T-cell (primary cell): Measurements from ENCODE around the gene THAP4. TPM values are rescaled to one million over a fixed set of nuclear protein-coding genes. Genes with fewer than 3 reads are reported as not detected.

Experiments
- ATAC-seq, 4 experiments: fragments of 200-7000 bp in 3 of 4; fragments of 150-1000 bp in 1 of 4; cut with Tn5 transposase; replicated peaks in 1 of 4; 1 replicate in 3 of 4; 2 replicates in 1 of 4; pipeline ENCODE4 v1.10.0; 2021; ENCODE audit warnings: moderate library complexity in 3 of 4, mild to moderate bottlenecking in 2 of 4, moderate number of reproducible peaks in 1 of 4
- CTCF ChIA-PET, 2 donors: fragments of 300-600 bp; sonication (Branson Sonifier 250); formaldehyde crosslinking; loops; one replicate each; lab custom pipeline; 2022; ENCODE audit warnings: antibody characterized with exemption in 2 of 2; lab: Charles Lee
- POLR2A ChIA-PET, 2 donors: fragments of 300-600 bp; sonication (Branson Sonifier 250); formaldehyde crosslinking; loops; one replicate each; lab custom pipeline; 2022; ENCODE audit warnings: antibody characterized with exemption in 2 of 2; lab: Charles Lee
- DNase-seq, 35 experiments: peaks; one replicate each; pipeline versions ENCODE4 v3.0.0 to v3.0.0-alpha.2; 2013 to 2023
- H3K27ac ChIP-seq: one replicate; pipeline ENCODE4 v1.5.1; 2013; ENCODE audit warnings: low read length
- H3K27me3 ChIP-seq, 2 experiments: replicated peaks in 1 of 2; 1 replicate in 1 of 2; 2 replicates in 1 of 2; pipeline versions ENCODE4 v1.6.1 to v1.7.0; 2013; ENCODE audit warnings: low read length in 1 of 2, mixed read lengths in 1 of 2; ENCODE audit not compliant: control insufficient read depth in 2 of 2, insufficient read depth in 2 of 2; ENCODE audit errors: extremely low read depth in 1 of 2
- H3K36me3 ChIP-seq, 2 donors: 1 replicate in 1 of 2; 2 replicates in 1 of 2; pipeline versions ENCODE4 v1.6.1 to v1.7.0; 2013; ENCODE audit warnings: low read length in 1 of 2; ENCODE audit not compliant: control insufficient read depth in 2 of 2, insufficient read depth in 1 of 2; ENCODE audit errors: extremely low read depth in 1 of 2
- H3K4me1 ChIP-seq, 2 experiments: 1 replicate in 1 of 2; 2 replicates in 1 of 2; pipeline versions ENCODE4 v1.6.1 to v1.7.0; 2013; ENCODE audit warnings: low read length in 2 of 2, mixed read lengths in 1 of 2; ENCODE audit not compliant: insufficient read depth in 2 of 2, control insufficient read depth in 1 of 2; ENCODE audit errors: extremely low read depth in 1 of 2
- H3K4me3 ChIP-seq, 2 donors: 1 replicate in 1 of 2; 2 replicates in 1 of 2; pipeline versions ENCODE4 v1.5.1 to v1.7.0; 2013; ENCODE audit warnings: mild to moderate bottlenecking in 2 of 2, low read length in 1 of 2, moderate library complexity in 1 of 2; ENCODE audit not compliant: control insufficient read depth in 1 of 2; ENCODE audit errors: extremely low read depth in 1 of 2
- H3K9me3 ChIP-seq: 2 replicates; pipeline ENCODE4 v1.7.0; 2013
- H3K27ac Mint-ChIP-seq, 2 donors: one replicate each; pipeline ENCODE4 v1.8.0; 2020 to 2021; ENCODE audit warnings: mild to moderate bottlenecking in 2 of 2, mixed read lengths in 2 of 2
- H3K27me3 Mint-ChIP-seq, 2 donors: one replicate each; pipeline ENCODE4 v1.8.0; 2021 to 2022; ENCODE audit warnings: mixed read lengths in 2 of 2
- H3K36me3 Mint-ChIP-seq: one replicate; pipeline ENCODE4 v1.8.0; 2021; ENCODE audit warnings: mixed read lengths
- H3K4me1 Mint-ChIP-seq, 3 donors: one replicate each; pipeline ENCODE4 v1.8.0; 2020 to 2022; ENCODE audit warnings: mixed read lengths in 3 of 3, mild to moderate bottlenecking in 1 of 3
- H3K4me3 Mint-ChIP-seq, 3 donors: one replicate each; pipeline ENCODE4 v1.8.0; 2020 to 2022; ENCODE audit warnings: mild to moderate bottlenecking in 3 of 3, mixed read lengths in 3 of 3, moderate library complexity in 3 of 3
- H3K9me3 Mint-ChIP-seq, 3 donors: one replicate each; pipeline ENCODE4 v1.8.0; 2020 to 2022; ENCODE audit warnings: mixed read lengths in 3 of 3
- WGBS: methylation state at CpG from one replicate; pipeline ENCODE4 v1.1.5; 2013; ENCODE audit warnings: missing lambda C conversion rate; ENCODE audit not compliant: insufficient coverage; 5-methylcytosine and 5-hydroxymethylcytosine counted together
- total RNA-seq, 35 experiments: library from RNA in 6 of 35; stranded (reverse) in 6 of 35; fragments of 120-200 nt in 1 of 35; gene quantifications; one replicate each; pipeline versions ENCODE4 v1.2.1 to v1.2.4 and lab custom pipeline; 2013 to 2026

The THAP4 gene
- total RNA-seq, 5 donors from 2014 or later (not counting 1 experiment from before 2014, with no cell fraction given), result 27.3 to 34.5 (median 29.7) TPM

DNA sequence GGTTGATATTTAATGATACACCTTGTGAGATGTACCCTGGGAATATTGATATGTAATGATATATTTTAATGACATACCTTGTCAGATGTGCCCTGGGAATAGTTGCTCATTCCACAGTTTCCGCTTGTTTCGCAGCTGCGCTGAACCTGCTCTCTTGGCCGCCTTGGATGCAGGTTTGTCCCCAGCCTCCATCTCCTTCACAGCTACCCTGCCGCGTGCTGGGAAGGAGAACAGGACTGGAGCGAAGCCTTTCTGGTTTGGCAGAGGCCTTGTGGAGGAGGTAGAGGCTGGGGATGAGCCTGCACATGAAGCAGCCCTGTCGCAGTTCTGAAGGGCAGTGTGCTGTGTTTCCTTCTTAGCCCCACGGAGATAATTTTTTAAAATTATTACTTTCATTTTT is 15.2 kb upstream of the THAP4 start:
- no peaks in the 10 kb centered on the region for H3K27me3 Mint-ChIP-seq
- Histone ChIP-seq H3K4me3 (no peak overlapping the region), H3K27ac (no peak overlapping the region), H3K9me3 (no peaks in the 10 kb centered on the region), H3K36me3 (peaks cover 32 to 58% of the 10 kb centered on the region in 2 donors), H3K4me1 (peaks cover 0 to 3% of the 10 kb centered on the region in 2 experiments), H3K27me3 (no peaks in the 10 kb centered on the region)
- ChIA-PET CTCF (no interaction called here), POLR2A (no interaction called here)
- ATAC-seq (no peak), DNase-seq (no peak)
- WGBS, result no CpG with 5 or more reads among the region's 9 CpGs
- H3K9me3 Mint-ChIP-seq, result no peaks in the 10 kb centered on the region
- H3K4me3 Mint-ChIP-seq, result no peak overlapping the region
- peaks cover 9 to 17% (median 15%) of the 10 kb centered on the region in 3 donors for H3K4me1 Mint-ChIP-seq
- peaks cover 28% of the 10 kb centered on the region for H3K36me3 Mint-ChIP-seq
- no peak overlapping the region for H3K27ac Mint-ChIP-seq

DNA sequence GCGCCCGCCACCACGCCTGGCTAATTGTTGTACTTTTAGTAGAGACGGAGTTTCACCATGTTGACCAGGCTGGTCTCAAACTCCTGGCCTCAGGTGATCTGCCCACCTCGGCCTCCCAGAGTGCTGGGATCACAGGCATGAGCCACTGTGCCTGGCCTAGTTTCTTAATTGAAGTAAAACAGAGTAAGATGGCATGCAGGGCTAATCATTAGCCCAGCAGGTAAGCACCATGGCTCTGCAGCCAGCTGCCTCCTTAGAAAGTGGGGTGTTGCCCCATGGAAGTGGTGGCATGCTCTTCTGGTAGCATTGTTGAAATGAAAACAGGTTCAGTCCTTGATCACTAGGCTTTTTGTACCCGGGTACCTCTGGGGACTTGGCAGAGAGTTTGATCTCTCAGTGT is 13.0 kb upstream of the THAP4 start:
- ChIA-PET POLR2A (no interaction called here), CTCF (no interaction called here)
- peaks cover 0 to 3% of the 10 kb centered on the region in 2 experiments for H3K4me1 ChIP-seq
- no peaks in the 10 kb centered on the region for H3K27me3 ChIP-seq
- H3K4me3 ChIP-seq, result no peak overlapping the region
- H3K27ac ChIP-seq, result no peak overlapping the region
- WGBS, result 100% methylated on average over 2 of the region's 6 CpGs
- DNase-seq (no peak), ATAC-seq (no peak)
- peaks cover 23 to 26% (median 25%) of the 10 kb centered on the region in 3 donors for H3K4me1 Mint-ChIP-seq
- no peak overlapping the region for H3K27ac Mint-ChIP-seq
- no peaks in the 10 kb centered on the region for H3K27me3 Mint-ChIP-seq
- H3K36me3 ChIP-seq, result peaks cover 28 to 40% of the 10 kb centered on the region in 2 donors
- no peak overlapping the region for H3K4me3 Mint-ChIP-seq
- peaks cover 14% of the 10 kb centered on the region for H3K36me3 Mint-ChIP-seq
- no peaks in the 10 kb centered on the region for H3K9me3 Mint-ChIP-seq
- no peaks in the 10 kb centered on the region for H3K9me3 ChIP-seq

DNA sequence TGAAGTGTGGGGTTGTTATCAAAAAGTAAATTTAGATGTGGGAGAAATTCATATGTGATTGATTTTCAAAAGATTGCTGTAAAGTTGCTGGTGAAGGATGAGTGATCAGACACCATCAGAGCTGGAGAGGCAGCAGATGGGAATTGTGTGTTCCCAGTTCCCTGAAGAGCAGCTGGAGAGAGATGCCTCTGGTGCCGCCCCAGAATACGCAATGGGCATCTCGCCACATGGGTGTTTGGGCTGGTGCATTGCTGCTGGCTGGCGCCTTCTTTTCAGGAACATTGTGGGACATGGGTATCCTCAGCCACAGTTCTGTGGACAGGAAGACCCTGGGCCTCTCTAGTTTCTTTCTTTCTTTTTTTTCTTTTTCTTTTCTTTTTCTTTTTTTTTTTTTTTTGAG is 12.4 kb upstream of the THAP4 start:
- H3K27ac Mint-ChIP-seq, result no peak overlapping the region

DNA sequence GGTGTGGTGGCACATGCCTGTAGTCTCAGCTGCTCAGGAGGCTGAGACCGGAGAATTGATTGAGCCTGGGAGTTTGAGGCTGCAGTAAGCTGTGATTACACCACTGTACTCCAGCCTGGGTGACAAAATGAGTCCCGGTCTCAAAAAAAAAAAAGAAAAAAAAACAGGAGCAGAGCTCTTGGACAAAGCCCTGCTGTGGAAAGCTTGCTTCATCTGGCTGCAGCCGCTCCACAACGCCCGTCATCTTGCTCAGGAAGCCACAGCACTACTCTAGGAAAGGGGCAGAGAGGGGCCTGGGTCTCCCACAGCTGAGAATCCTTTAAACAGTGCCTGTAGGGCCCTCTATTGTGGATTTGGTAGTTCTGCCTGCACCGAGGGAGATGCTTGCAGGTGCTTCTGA is 11.5 kb upstream of the THAP4 start:
- Mint-ChIP-seq H3K9me3 (no peaks in the 10 kb centered on the region), H3K36me3 (peaks cover 14% of the 10 kb centered on the region), H3K27ac (no peak overlapping the region), H3K27me3 (no peaks in the 10 kb centered on the region), H3K4me1 (peaks cover 27 to 32% (median 32%) of the 10 kb centered on the region in 3 donors), H3K4me3 (no peak overlapping the region)
- POLR2A ChIA-PET, result no interaction called here
- Histone ChIP-seq H3K27ac (no peak overlapping the region), H3K27me3 (no peaks in the 10 kb centered on the region), H3K36me3 (peaks cover 19 to 30% of the 10 kb centered on the region in 2 donors), H3K4me1 (peaks cover 0 to 3% of the 10 kb centered on the region in 2 experiments), H3K9me3 (no peaks in the 10 kb centered on the region), H3K4me3 (no peak overlapping the region)
- no peak for DNase-seq
- CTCF ChIA-PET, result interaction anchor here in 1 of 2 donors (0.7 kb wide), 1 partner anchor 123 kb away, joined by 5 read pairs; no protein-coding TSS in a partner anchor
- 95% methylated on average over 5 of the region's 6 CpGs for WGBS
- ATAC-seq, result no peak

More for the DNA sequence above, 12.4 kb upstream of the THAP4 start:
- no peak for ATAC-seq
- Histone ChIP-seq H3K36me3 (peaks cover 23 to 35% of the 10 kb centered on the region in 2 donors), H3K27ac (no peak overlapping the region), H3K27me3 (no peaks in the 10 kb centered on the region), H3K4me3 (no peak overlapping the region), H3K9me3 (no peaks in the 10 kb centered on the region), H3K4me1 (peaks cover 0 to 3% of the 10 kb centered on the region in 2 experiments)
- peaks cover 14% of the 10 kb centered on the region for H3K36me3 Mint-ChIP-seq
- H3K27me3 Mint-ChIP-seq, result no peaks in the 10 kb centered on the region
- CTCF ChIA-PET, result no interaction called here
- WGBS, result no CpG with 5 or more reads among the region's 4 CpGs
- H3K9me3 Mint-ChIP-seq, result no peaks in the 10 kb centered on the region
- no peak overlapping the region for H3K4me3 Mint-ChIP-seq
- POLR2A ChIA-PET, result no interaction called here
- peaks cover 25 to 30% (median 28%) of the 10 kb centered on the region in 3 donors for H3K4me1 Mint-ChIP-seq
- DNase-seq, result no peak

DNA sequence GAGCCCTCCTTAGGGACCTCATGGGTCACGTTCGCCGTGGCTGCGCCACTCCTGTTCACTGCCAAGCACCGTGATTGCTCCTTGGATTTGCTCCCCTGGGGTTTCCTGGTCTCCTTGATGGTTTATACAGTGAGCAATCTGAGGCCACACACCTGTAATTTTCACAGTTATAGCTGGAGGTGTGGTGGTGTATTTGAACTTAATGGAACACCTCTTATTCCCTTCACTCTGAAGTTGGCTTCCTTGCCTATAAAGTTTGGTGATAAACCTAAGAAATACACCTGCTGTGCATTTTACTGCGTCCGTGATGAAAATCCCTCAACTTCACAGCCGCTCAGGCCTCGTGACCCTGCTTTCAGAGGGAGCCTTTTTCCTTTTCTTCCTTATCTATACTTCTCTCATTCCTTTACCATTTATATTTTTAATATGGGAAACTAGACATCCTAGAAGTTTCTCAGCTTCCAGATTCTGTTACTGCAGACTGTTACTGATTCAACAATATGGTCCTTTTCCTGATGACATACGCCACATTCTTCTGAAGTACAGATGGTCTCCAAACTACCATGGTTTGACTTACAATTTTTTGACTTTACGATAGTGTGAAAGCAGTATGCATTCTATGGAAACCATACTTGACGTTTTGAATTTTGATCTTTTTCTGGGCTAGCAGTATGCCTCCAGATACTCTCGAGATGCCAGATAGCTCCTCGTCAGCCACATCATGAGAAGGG is 9.1 kb upstream of the THAP4 start:
- Histone ChIP-seq H3K9me3 (no peaks in the 10 kb centered on the region), H3K36me3 (peaks cover 7 to 8% of the 10 kb centered on the region in 2 donors), H3K4me1 (peaks cover 0 to 3% of the 10 kb centered on the region in 2 experiments), H3K4me3 (no peak overlapping the region), H3K27ac (no peak overlapping the region), H3K27me3 (no peaks in the 10 kb centered on the region)
- CTCF ChIA-PET, result no interaction called here
- ATAC-seq, result no peak
- 98% methylated on average over 13 of the region's 14 CpGs for WGBS
- no peak overlapping the region for H3K4me3 Mint-ChIP-seq
- H3K27ac Mint-ChIP-seq, result no peak overlapping the region
- H3K4me1 Mint-ChIP-seq, result peaks cover 42 to 47% (median 45%) of the 10 kb centered on the region in 3 donors
- POLR2A ChIA-PET, result interaction anchor here in 1 of 2 donors (0.6 kb wide), 1 partner anchor 251 kb away, joined by 3 read pairs; no protein-coding TSS in a partner anchor
- no peaks in the 10 kb centered on the region for H3K27me3 Mint-ChIP-seq
- peaks cover 3% of the 10 kb centered on the region for H3K36me3 Mint-ChIP-seq
- H3K9me3 Mint-ChIP-seq, result no peaks in the 10 kb centered on the region
- DNase-seq, result no peak

DNA sequence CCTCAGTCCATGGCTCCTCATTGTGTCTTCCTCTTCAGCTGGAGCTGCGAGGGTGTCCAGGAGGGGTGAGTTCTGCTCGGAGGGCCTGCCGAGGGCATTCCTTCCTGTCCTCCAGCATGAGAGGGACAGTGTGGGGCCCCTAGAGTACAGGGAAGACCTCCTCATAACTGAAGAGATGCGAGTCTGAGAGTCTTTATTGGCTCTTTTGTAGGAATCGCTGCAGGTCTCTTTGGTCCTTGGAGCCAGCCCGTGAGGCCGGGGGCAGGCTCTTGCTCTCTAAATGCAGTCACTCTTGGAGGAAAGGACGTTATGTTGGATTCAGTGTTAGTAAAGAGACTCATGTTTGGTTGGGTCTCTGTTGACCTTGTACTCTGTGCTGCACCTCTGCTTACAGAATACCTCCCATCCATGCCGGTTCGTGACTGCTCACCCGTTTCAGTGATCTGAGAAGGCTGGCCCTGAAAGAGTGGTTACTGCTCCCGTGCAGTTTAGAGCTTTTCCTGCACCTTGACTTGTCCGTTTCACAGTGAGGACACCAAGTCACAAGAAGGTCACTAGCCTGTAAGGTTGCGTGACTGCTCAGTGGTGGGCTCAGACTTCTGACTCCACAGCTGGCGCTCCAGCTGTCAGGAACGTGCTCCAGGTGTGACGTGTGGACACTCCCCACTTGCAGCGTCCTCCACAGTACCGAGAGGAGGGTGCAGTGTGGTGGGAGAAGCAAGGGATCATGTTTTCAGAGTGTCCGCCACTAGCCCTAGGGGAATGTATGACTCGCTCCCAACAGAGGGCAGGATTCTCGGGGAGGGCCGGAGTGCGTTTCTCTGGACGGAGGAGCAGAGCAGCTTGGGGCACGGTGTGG is 8.3 kb upstream of the THAP4 start:
- Mint-ChIP-seq H3K36me3 (no peaks in the 10 kb centered on the region), H3K27me3 (no peaks in the 10 kb centered on the region), H3K4me1 (peaks cover 47 to 51% (median 51%) of the 10 kb centered on the region in 3 donors), H3K4me3 (no peak overlapping the region), H3K27ac (no peak overlapping the region), H3K9me3 (no peaks in the 10 kb centered on the region)
- H3K27me3 ChIP-seq, result no peaks in the 10 kb centered on the region
- ATAC-seq, result no peak
- DNase-seq, result no peak
- peaks cover under 1 to 2% of the 10 kb centered on the region in 2 donors for H3K36me3 ChIP-seq
- CTCF ChIA-PET, result no interaction called here
- H3K4me3 ChIP-seq, result no peak overlapping the region
- POLR2A ChIA-PET, result no interaction called here
- H3K4me1 ChIP-seq, result peaks cover 0 to 11% of the 10 kb centered on the region in 2 experiments
- WGBS, result 93% methylated on average over 18 of the region's 26 CpGs
- H3K9me3 ChIP-seq, result no peaks in the 10 kb centered on the region
- H3K27ac ChIP-seq, result no peak overlapping the region
